Measurements from ENCODE around the gene CDH4.

Gene CDH4

DNA sequence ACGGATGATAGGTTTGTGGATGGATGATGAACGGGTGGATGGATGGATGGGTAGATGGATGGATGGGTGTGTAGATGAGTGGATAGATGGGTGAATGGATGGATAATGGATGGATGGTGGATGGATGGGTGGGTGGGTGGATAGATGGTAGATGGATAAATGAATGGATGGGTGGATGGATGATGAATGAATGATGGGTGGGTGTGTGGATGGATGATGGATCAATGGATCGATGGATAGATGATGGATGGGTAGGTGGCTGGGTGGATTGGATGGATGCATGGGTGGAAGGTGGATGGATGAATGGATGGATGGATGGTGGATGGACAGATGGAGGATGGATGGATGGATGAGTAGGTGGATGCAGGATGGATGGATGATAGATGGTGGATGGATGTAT, 419.5 kb downstream of the CDH4 start:
- no peak; the same call in 1 of the 2 replicates for TF ChIP-seq POLR2AphosphoS5 (IDR thresholded peaks at IDR 0.05; ENCODE audit: low read depth, low read length)
- TF ChIP-seq, protein P1, sequence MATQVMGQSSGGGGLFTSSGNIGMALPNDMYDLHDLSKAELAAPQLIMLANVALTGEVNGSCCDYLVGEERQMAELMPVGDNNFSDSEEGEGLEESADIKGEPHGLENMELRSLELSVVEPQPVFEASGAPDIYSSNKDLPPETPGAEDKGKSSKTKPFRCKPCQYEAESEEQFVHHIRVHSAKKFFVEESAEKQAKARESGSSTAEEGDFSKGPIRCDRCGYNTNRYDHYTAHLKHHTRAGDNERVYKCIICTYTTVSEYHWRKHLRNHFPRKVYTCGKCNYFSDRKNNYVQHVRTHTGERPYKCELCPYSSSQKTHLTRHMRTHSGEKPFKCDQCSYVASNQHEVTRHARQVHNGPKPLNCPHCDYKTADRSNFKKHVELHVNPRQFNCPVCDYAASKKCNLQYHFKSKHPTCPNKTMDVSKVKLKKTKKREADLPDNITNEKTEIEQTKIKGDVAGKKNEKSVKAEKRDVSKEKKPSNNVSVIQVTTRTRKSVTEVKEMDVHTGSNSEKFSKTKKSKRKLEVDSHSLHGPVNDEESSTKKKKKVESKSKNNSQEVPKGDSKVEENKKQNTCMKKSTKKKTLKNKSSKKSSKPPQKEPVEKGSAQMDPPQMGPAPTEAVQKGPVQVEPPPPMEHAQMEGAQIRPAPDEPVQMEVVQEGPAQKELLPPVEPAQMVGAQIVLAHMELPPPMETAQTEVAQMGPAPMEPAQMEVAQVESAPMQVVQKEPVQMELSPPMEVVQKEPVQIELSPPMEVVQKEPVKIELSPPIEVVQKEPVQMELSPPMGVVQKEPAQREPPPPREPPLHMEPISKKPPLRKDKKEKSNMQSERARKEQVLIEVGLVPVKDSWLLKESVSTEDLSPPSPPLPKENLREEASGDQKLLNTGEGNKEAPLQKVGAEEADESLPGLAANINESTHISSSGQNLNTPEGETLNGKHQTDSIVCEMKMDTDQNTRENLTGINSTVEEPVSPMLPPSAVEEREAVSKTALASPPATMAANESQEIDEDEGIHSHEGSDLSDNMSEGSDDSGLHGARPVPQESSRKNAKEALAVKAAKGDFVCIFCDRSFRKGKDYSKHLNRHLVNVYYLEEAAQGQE (IDR thresholded peaks at IDR 0.05; ENCODE audit: insufficient read depth in 1 of 2, low read depth in 2 of 2, low read length in 2 of 2): no peak

DNA sequence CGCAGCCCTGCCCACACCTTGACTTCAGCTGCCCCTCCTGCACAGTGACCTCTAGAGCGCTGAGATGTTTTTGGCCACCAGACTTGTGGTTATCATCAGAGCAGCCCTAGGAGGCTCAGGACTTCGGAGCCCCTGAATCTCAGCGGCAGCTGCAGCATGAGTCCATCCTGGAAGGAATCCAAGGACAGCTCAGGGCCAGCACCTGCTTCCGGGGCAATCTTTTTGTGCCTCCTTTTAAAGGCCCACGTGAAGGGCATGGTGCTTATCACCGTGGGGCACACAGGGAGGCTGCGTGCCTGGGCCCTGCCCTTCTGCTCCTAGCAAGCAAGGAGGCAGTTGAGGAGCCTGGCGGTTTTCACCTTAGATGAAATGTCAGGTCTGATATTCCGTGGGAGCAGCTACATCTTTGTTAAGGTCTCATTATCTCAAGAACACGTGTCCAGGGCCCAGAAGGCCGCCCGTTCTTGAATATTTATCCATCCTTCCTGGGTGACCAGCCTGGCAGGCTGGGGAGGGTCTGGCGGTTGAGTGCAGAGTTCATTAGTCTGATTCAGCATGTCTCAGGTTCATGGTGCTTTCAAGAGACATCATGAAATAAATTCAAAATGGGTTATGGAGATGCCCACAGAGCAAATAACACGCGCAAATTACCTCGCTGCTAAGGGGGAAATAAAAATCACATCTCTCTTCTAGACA, 421.2 kb downstream of the CDH4 start:
- TF ChIP-seq, protein P1 (IDR thresholded peaks at IDR 0.05; ENCODE audit: insufficient read depth in 1 of 2, low read depth in 2 of 2, low read length in 2 of 2): no peak

DNA sequence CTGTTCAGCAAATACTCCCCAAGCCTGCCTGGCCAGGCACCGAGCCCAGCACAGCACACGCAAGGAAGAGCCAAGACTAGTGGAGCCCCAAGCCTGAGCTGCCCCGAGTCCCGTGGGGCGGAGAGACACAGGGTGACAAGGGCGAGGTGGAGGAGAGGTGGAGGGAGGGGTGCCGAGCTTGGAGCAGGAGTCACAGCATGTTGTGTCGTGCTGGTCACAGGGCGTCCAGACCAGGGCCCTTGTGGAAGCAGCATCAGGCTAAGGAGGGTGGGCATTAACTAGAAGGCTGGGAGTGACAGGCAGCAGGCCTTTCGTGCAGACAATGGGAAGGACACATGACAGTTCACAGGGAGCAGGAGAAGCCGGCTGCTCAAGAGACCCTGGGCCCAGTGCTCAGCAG, 422.1 kb downstream of the CDH4 start:
- TF ChIP-seq SIN3A (IDR thresholded peaks at IDR 0.05; ENCODE audit: borderline replicate concordance, insufficient read depth, low read length) (no peak), FOXP2 (optimal IDR thresholded peaks at IDR 0.05; ENCODE audit: borderline replicate concordance, extremely low read depth, extremely low read length, insufficient read depth) (no peak), POLR2AphosphoS5 (IDR thresholded peaks at IDR 0.05; ENCODE audit: low read depth, low read length) (no peak), TAF1 (IDR thresholded peaks at IDR 0.05; ENCODE audit: borderline replicate concordance, insufficient read depth, low read length) (no peak)
- TF ChIP-seq, protein P1 (IDR thresholded peaks at IDR 0.05; ENCODE audit: insufficient read depth in 1 of 2, low read depth in 2 of 2, low read length in 2 of 2): no peak

DNA sequence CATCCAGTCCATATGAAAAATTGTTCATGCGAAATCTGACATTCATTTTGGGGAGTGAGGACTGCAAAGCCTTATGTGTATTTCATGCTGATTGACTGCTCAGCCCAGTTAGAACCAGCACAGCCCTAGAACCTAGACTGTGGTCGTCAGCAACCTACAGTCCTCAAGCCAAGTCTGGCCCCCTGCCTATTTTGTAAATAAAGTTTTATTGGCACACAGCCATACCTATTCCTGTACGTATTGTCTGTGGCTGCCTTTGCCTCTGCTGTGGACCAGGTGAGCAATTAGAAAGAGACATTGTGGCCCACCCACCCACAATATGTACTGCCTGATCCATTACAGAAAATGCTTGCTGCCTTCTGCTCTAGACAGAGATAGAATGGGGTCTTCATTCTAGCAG, 422.6 kb downstream of the CDH4 start:
- TF ChIP-seq FOXP2 (optimal IDR thresholded peaks at IDR 0.05; ENCODE audit: borderline replicate concordance, extremely low read depth, extremely low read length, insufficient read depth) (no peak), POLR2AphosphoS5 (IDR thresholded peaks at IDR 0.05; ENCODE audit: low read depth, low read length) (no peak), TAF1 (IDR thresholded peaks at IDR 0.05; ENCODE audit: borderline replicate concordance, insufficient read depth, low read length) (no peak), SIN3A (IDR thresholded peaks at IDR 0.05; ENCODE audit: borderline replicate concordance, insufficient read depth, low read length) (no peak)
- TF ChIP-seq, protein P1 (IDR thresholded peaks at IDR 0.05; ENCODE audit: insufficient read depth in 1 of 2, low read depth in 2 of 2, low read length in 2 of 2): no peak

DNA sequence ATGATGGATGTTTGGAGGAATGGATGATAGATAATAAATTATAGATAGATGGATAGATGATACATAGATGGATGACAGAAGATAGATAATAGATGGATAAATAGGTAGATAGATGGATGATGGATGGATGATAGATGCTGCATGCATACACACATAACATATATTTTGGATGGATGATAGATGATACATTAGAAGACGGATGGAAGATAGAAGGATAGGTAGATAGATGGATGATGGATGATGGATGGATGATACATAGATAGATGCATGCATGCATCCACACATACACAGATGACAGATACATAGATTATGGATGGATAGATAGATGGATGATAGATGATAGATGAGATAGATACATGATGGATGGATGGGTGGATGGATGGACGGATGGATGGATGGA, 425.9 kb downstream of the CDH4 start:
- TF ChIP-seq FOXP2 (optimal IDR thresholded peaks at IDR 0.05; ENCODE audit: borderline replicate concordance, extremely low read depth, extremely low read length, insufficient read depth) (no peak), POLR2AphosphoS5 (IDR thresholded peaks at IDR 0.05; ENCODE audit: low read depth, low read length) (no peak), SIN3A (IDR thresholded peaks at IDR 0.05; ENCODE audit: borderline replicate concordance, insufficient read depth, low read length) (no peak), TAF1 (IDR thresholded peaks at IDR 0.05; ENCODE audit: borderline replicate concordance, insufficient read depth, low read length) (no peak)
- TF ChIP-seq, protein P1 (IDR thresholded peaks at IDR 0.05; ENCODE audit: insufficient read depth in 1 of 2, low read depth in 2 of 2, low read length in 2 of 2): no peak

Measured in PFSK-1 (cell line).